CD4-positive, alpha-beta T cell (primary cell): ENCODE results near the gene ERC2. TPM values are rescaled to one million over a fixed set of nuclear protein-coding genes. Genes with fewer than 3 reads are reported as not detected.

ENCODE experiments used
- ATAC-seq: fragments of 200-7000 bp; cut with Tn5 transposase; one replicate; pipeline ENCODE4 v1.10.0; 2022; ENCODE audit warnings: mild to moderate bottlenecking; ENCODE audit not compliant: poor library complexity
- CTCF ChIA-PET: fragments of 350-600 bp; sonication (Branson Sonifier 250); formaldehyde crosslinking; loops from one replicate; lab custom pipeline; 2021; ENCODE audit warnings: antibody characterized with exemption, inconsistent platforms; lab: Charles Lee
- POLR2A ChIA-PET: fragments of 350-600 bp; sonication (Branson Sonifier 250); formaldehyde crosslinking; loops from one replicate; lab custom pipeline; 2021; ENCODE audit warnings: antibody characterized with exemption, inconsistent platforms; lab: Charles Lee
- DNase-seq, 14 experiments: peaks; one replicate each; pipeline ENCODE4 v3.0.0-alpha.2; 2013 to 2020; ENCODE audit warnings: mixed read lengths in 2 of 14
- H3K27ac ChIP-seq, 2 donors: one replicate each; pipeline versions ENCODE4 v1.5.1 to v1.7.0; 2013; ENCODE audit warnings: low read length in 2 of 2, low read depth in 1 of 2, mild to moderate bottlenecking in 1 of 2
- H3K27me3 ChIP-seq, 2 experiments: 1 replicate in 1 of 2; 2 replicates in 1 of 2; pipeline versions ENCODE4 v1.6.1 to v1.7.0; 2013; ENCODE audit warnings: low read length in 2 of 2, control low read depth in 1 of 2, mild to moderate bottlenecking in 1 of 2, moderate library complexity in 1 of 2; ENCODE audit not compliant: insufficient read depth in 2 of 2, control insufficient read depth in 1 of 2
- H3K36me3 ChIP-seq: one replicate; pipeline ENCODE4 v1.6.1; 2013; ENCODE audit warnings: low read length, control low read depth; ENCODE audit not compliant: insufficient read depth
- H3K4me1 ChIP-seq: one replicate; pipeline ENCODE4 v1.6.1; 2013; ENCODE audit warnings: low read length, control low read depth; ENCODE audit not compliant: insufficient read depth
- H3K4me3 ChIP-seq: one replicate; pipeline ENCODE4 v1.5.1; 2013; ENCODE audit warnings: mild to moderate bottlenecking, low read length, moderate library complexity
- H3K9me3 ChIP-seq, 2 experiments: 1 replicate in 1 of 2; 2 replicates in 1 of 2; pipeline versions ENCODE4 v1.6.1 to v1.7.0; 2013; ENCODE audit warnings: low read length in 2 of 2, mild to moderate bottlenecking in 2 of 2, control low read depth in 1 of 2, moderate library complexity in 1 of 2; ENCODE audit not compliant: control insufficient read depth in 1 of 2, insufficient read depth in 1 of 2
- H3K27ac Mint-ChIP-seq: one replicate; pipeline ENCODE4 v1.8.0; 2020; ENCODE audit warnings: mixed read lengths
- H3K27me3 Mint-ChIP-seq: one replicate; pipeline ENCODE4 v1.8.0; 2021; ENCODE audit warnings: mixed read lengths
- H3K36me3 Mint-ChIP-seq: one replicate; pipeline ENCODE4 v1.8.0; 2021; ENCODE audit warnings: low read depth, mixed read lengths
- H3K4me1 Mint-ChIP-seq: one replicate; pipeline ENCODE4 v1.8.0; 2021; ENCODE audit warnings: low read depth, mixed read lengths
- H3K4me3 Mint-ChIP-seq: one replicate; pipeline ENCODE4 v1.8.0; 2020; ENCODE audit warnings: mild to moderate bottlenecking, mixed read lengths
- H3K9me3 Mint-ChIP-seq: one replicate; pipeline ENCODE4 v1.8.0; 2020; ENCODE audit warnings: mixed read lengths
- intact Hi-C, 2 experiments: fragments of 100-400 bp; cut with DNase I in 1 of 2; cut with micrococcal nuclease in 1 of 2; formaldehyde crosslinking; loops; one replicate each; pipeline versions ENCODE4 v1.15.1 to v1.9.0; 2023 to 2025; cut with DNase I, micrococcal nuclease
- total RNA-seq, 174 experiments: library from RNA in 2 of 174; stranded (reverse) in 2 of 174; gene quantifications; one replicate each; pipeline ENCODE4 v1.2.3 and lab custom pipeline; 2021 to 2026
- TF ChIP-seq, protein P1 (sequence below): fragments of 200-600 bp; IDR thresholded peaks from one replicate; pipeline ENCODE4 v1.8.0; 2022; ENCODE audit warnings: antibody characterized with exemption, mild to moderate bottlenecking

The ERC2 gene
- total RNA-seq, 2 experiments from 2014 or later = not detected

DNA sequence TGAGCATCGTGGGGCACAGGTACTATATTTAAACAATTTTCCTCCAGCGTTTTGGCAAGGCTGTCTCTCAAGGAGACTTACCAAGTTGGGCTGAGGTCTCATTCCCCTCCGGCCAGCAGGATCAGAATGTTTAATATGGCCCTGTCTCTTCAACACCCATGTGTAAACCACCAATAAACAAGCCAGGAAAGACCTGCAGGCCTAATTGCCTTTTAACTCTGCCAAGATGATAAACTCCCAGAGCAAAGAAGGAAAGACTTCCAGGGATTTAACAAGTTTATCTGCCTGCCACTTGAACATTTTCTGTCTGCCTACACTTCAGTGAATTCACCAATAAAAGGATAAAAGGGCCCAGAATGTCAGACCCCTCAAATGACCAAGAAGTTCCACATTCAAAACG is 850.9 kb downstream of the ERC2 start:
- Mint-ChIP-seq H3K4me3 (no peak overlapping the region), H3K27ac (no peak overlapping the region), H3K36me3 (no peaks in the 10 kb centered on the region), H3K4me1 (no peaks in the 10 kb centered on the region), H3K27me3 (peaks cover 4% of the 10 kb centered on the region), H3K9me3 (no peaks in the 10 kb centered on the region)
- ChIA-PET CTCF (no interaction called here), POLR2A (no interaction called here)
- Histone ChIP-seq H3K27me3 (no peaks in the 10 kb centered on the region), H3K9me3 (no peaks in the 10 kb centered on the region), H3K27ac (no peak overlapping the region), H3K36me3 (no peaks in the 10 kb centered on the region), H3K4me1 (no peaks in the 10 kb centered on the region), H3K4me3 (no peak overlapping the region)
- DNase-seq (no peak), ATAC-seq (no peak)
- intact Hi-C loops = no loop called here
- TF ChIP-seq, protein P1, sequence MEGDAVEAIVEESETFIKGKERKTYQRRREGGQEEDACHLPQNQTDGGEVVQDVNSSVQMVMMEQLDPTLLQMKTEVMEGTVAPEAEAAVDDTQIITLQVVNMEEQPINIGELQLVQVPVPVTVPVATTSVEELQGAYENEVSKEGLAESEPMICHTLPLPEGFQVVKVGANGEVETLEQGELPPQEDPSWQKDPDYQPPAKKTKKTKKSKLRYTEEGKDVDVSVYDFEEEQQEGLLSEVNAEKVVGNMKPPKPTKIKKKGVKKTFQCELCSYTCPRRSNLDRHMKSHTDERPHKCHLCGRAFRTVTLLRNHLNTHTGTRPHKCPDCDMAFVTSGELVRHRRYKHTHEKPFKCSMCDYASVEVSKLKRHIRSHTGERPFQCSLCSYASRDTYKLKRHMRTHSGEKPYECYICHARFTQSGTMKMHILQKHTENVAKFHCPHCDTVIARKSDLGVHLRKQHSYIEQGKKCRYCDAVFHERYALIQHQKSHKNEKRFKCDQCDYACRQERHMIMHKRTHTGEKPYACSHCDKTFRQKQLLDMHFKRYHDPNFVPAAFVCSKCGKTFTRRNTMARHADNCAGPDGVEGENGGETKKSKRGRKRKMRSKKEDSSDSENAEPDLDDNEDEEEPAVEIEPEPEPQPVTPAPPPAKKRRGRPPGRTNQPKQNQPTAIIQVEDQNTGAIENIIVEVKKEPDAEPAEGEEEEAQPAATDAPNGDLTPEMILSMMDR = no peak

DNA sequence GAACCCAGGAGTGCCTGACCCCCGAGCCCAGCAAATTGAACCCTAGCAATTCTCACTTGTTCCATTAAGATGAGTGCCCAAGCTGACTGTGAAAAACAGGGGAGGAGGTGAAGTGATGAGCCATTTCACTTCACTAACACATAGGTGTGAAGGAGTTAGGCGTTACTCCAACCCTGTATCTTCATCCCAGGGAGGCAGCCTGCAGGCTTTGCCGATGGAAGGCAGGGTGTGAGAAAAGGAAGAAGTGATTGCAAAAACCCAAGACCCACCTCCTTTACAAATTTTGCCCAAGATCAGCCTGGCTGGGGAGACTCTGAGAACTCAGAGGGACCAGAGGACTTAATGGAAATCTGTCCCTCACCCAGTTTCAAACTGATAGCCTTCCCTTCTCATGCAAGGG is 851.5 kb downstream of the ERC2 start:
- Mint-ChIP-seq H3K4me1 (no peaks in the 10 kb centered on the region), H3K27ac (no peak overlapping the region), H3K9me3 (no peaks in the 10 kb centered on the region), H3K4me3 (no peak overlapping the region), H3K36me3 (no peaks in the 10 kb centered on the region), H3K27me3 (peaks cover 4% of the 10 kb centered on the region)
- ChIA-PET CTCF (no interaction called here), POLR2A (no interaction called here)
- intact Hi-C loops = no loop called here
- TF ChIP-seq, protein P1 = no peak
- no peaks in the 10 kb centered on the region for H3K36me3 ChIP-seq
- DNase-seq (no peak), ATAC-seq (no peak)
- no peaks in the 10 kb centered on the region for H3K9me3 ChIP-seq
- no peaks in the 10 kb centered on the region for H3K4me1 ChIP-seq
- H3K4me3 ChIP-seq = no peak overlapping the region
- H3K27ac ChIP-seq = no peak overlapping the region
- H3K27me3 ChIP-seq = no peaks in the 10 kb centered on the region

- Histone ChIP-seq H3K27ac (no peak overlapping the region), H3K36me3 (no peaks in the 10 kb centered on the region), H3K9me3 (no peaks in the 10 kb centered on the region), H3K4me3 (no peak overlapping the region), H3K4me1 (no peaks in the 10 kb centered on the region), H3K27me3 (no peaks in the 10 kb centered on the region)
- no peaks in the 10 kb centered on the region for H3K4me1 Mint-ChIP-seq
- TF ChIP-seq, protein P1 = no peak
- peaks cover 4% of the 10 kb centered on the region for H3K27me3 Mint-ChIP-seq
- H3K36me3 Mint-ChIP-seq = no peaks in the 10 kb centered on the region
- intact Hi-C loops = no loop called here
- ATAC-seq (no peak), DNase-seq (peak in 2 of 14 experiments; percentile 14 to 27)
- no peaks in the 10 kb centered on the region for H3K9me3 Mint-ChIP-seq
- ChIA-PET POLR2A (no interaction called here), CTCF (no interaction called here)
- H3K27ac Mint-ChIP-seq = no peak overlapping the region
- H3K4me3 Mint-ChIP-seq = no peak overlapping the region
Observed at GRCh38 chr3:55615694-55616295, 852.5 kb downstream of the ERC2 start.
